K562 (cell line): ENCODE measurements around the gene DCUN1D3.

Experiments
- CBX5 ChIP-seq: IDR thresholded peaks from 2 replicates; pipeline ENCODE4 v1.6.1; 2014; ENCODE audit warnings: low read depth, borderline replicate concordance
- MAZ ChIP-seq, 2 experiments: fragments of 450-650 bp in 1 of 2; sonication (generic) in 1 of 2; formaldehyde crosslinking; IDR thresholded peaks in 1 of 2; conservative IDR thresholded peaks in 1 of 2; 2 replicates each; pipeline versions ENCODE4 v1.4.0 to v1.5.0; 2020; ENCODE audit warnings: mild to moderate bottlenecking in 1 of 2, missing genetic modification reagents in 1 of 2
- POLR2AphosphoS5 ChIP-seq: IDR thresholded peaks from 2 replicates; pipeline ENCODE4 v1.6.1; 2011; ENCODE audit warnings: mild to moderate bottlenecking, low read depth, low read length, moderate library complexity; ENCODE audit not compliant: control insufficient read depth, insufficient read depth
- RHOXF2B ChIP-seq: fragments of 250-450 bp; sonication (Bioruptor Pico); conservative IDR thresholded peaks from 2 replicates; pipeline ENCODE4 v1.5.1; 2021
- SIN3B ChIP-seq: fragments of 450-650 bp; IDR thresholded peaks from 2 replicates; pipeline ENCODE4 v1.6.1; 2017; ENCODE audit warnings: low read depth, mild to moderate bottlenecking, moderate library complexity
- SMAD3 ChIP-seq: fragments of 450-650 bp; formaldehyde crosslinking; conservative IDR thresholded peaks from 2 replicates; pipeline ENCODE4 v1.4.0; 2020; ENCODE audit warnings: mild to moderate bottlenecking
- YY1 ChIP-seq, 3 experiments: IDR thresholded peaks; 2 replicates each; pipeline ENCODE4 v1.6.1; 2011; ENCODE audit warnings: low read length in 2 of 3, mild to moderate bottlenecking in 2 of 3, moderate library complexity in 2 of 3, borderline replicate concordance in 1 of 3, control low read depth in 1 of 3, low read depth in 1 of 3; ENCODE audit not compliant: insufficient read depth in 3 of 3, insufficient replicate concordance in 2 of 3, control insufficient read depth in 1 of 3, insufficient read length in 1 of 3; ENCODE audit errors: extremely low read depth in 1 of 3
- TF ChIP-seq, protein P1 (sequence below): IDR thresholded peaks from 3 replicates; pipeline ENCODE4 v1.6.1; 2011; ENCODE audit warnings: borderline replicate concordance, mild to moderate bottlenecking; ENCODE audit not compliant: insufficient read length, insufficient read depth
- TF ChIP-seq, protein P2 (sequence below): sonication (generic); formaldehyde crosslinking; IDR thresholded peaks from 2 replicates; pipeline ENCODE4 v1.8.0; 2022; ENCODE audit warnings: mild to moderate bottlenecking, missing genetic modification reagents

DNA sequence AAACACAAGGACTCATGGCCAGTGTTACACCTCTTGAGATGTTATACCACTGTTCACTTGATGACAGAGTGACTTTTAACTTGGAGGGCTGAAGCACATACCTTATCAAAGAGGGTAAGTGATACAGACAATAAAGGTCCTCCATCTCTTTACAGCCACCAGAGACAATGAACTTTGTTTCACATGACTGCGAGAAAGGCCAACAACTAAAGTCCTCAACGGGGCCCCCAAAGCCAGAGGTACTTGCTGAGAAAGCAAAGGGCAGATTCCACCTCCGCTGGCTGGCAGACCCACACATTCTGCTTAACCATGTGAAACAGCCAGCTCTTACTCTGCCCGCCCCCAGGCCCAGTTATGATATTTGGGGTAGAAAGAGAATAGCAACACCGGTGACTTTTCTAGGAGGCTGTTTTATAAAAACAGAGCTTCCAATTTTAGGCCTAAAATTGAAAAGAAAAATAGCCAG, 21.4 kb downstream of the DCUN1D3 start:
- TF ChIP-seq CBX5 (no peak), RHOXF2B (CRISPR knock-in tag) (no peak), SIN3B (no peak), POLR2AphosphoS5 (no peak), MAZ (CRISPR knock-in tag; conservative IDR thresholded peaks at IDR 0.05 in 1 of 2, IDR thresholded peaks at IDR 0.05 in 1 of 2) (no peak), SMAD3 (CRISPR knock-in tag) (no peak), YY1 (IDR thresholded peaks at IDR 0.05; ENCODE audit: borderline replicate concordance in 1 of 3, control insufficient read depth in 1 of 3, extremely low read depth in 1 of 3, insufficient read depth in 3 of 3, insufficient read length in 1 of 3, insufficient replicate concordance in 2 of 3, low read depth in 1 of 3, low read length in 2 of 3) (no peak)
- TF ChIP-seq, protein P1, sequence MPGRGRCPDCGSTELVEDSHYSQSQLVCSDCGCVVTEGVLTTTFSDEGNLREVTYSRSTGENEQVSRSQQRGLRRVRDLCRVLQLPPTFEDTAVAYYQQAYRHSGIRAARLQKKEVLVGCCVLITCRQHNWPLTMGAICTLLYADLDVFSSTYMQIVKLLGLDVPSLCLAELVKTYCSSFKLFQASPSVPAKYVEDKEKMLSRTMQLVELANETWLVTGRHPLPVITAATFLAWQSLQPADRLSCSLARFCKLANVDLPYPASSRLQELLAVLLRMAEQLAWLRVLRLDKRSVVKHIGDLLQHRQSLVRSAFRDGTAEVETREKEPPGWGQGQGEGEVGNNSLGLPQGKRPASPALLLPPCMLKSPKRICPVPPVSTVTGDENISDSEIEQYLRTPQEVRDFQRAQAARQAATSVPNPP: no peak
- TF ChIP-seq, protein P2, sequence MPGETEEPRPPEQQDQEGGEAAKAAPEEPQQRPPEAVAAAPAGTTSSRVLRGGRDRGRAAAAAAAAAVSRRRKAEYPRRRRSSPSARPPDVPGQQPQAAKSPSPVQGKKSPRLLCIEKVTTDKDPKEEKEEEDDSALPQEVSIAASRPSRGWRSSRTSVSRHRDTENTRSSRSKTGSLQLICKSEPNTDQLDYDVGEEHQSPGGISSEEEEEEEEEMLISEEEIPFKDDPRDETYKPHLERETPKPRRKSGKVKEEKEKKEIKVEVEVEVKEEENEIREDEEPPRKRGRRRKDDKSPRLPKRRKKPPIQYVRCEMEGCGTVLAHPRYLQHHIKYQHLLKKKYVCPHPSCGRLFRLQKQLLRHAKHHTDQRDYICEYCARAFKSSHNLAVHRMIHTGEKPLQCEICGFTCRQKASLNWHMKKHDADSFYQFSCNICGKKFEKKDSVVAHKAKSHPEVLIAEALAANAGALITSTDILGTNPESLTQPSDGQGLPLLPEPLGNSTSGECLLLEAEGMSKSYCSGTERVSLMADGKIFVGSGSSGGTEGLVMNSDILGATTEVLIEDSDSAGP (CRISPR knock-in tag): no peak
